OCI-LY1 (cell line): ENCODE results near the gene RNF111.

ENCODE experiments used
- CTCF ChIP-seq: fragments of 200-600 bp; sonication (generic), shearing (Covaris generic); IDR thresholded peaks from 2 replicates; pipeline ENCODE4 v1.5.1; 2017; ENCODE audit warnings: mild to moderate bottlenecking, antibody characterized with exemption, low read length, moderate library complexity, mixed read lengths
- EZH2 ChIP-seq: fragments of 200-600 bp; sonication (generic), shearing (Covaris generic); IDR thresholded peaks from 2 replicates; pipeline ENCODE4 v1.8.0; 2017; ENCODE audit warnings: borderline replicate concordance, mixed run types, mild to moderate bottlenecking, antibody characterized with exemption, low read length, moderate library complexity, mixed read lengths

- TF ChIP-seq CTCF (no peak), EZH2 (no peak)
Measured at GRCh38 chr15:59115047-59115446, 127.6 kb downstream of the RNF111 start.
